ENCODE data around the gene FMN1.

DNA sequence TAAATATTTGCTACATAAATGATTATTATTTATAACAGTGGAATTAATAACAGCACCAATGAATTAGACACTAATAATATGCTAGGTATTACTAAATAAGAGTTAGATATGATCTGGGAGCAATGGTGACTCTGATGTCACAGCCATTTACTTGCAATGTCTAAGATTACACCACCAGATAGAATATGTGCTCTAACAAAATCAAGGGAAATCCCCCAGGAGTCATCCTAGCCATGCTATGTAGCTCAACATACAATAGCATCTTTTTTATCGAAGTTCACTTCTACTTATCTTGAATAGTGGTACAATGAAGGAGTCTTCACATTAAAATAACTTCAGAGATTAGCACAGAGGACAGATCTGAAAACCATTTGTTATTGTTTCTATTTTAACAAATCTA lies 154.0 kb downstream of the FMN1 start:
- TF ChIP-seq EZH2 (IDR thresholded peaks at IDR 0.05; ENCODE audit: insufficient read depth, poor library complexity, severe bottlenecking) (no peak), EZH2phosphoT487 (IDR thresholded peaks at IDR 0.05; ENCODE audit: insufficient read depth, low read depth) (no peak)
